Measurements from ENCODE around the gene DTX1.

- no peak for TF ChIP-seq MEIS1 (CRISPR knock-in tag; IDR thresholded peaks at IDR 0.05; ENCODE audit: borderline replicate concordance)
- TF ChIP-seq YY1 (tag by site-specific recombination; IDR thresholded peaks at IDR 0.05) = no peak
- no peak for TF ChIP-seq CTCF (tag by site-specific recombination; IDR thresholded peaks at IDR 0.05)
- TF ChIP-seq ZNF449 (tag by site-specific recombination; IDR thresholded peaks at IDR 0.05) = no peak
- TF ChIP-seq TRIM28 (IDR thresholded peaks at IDR 0.05; ENCODE audit: borderline replicate concordance, low read length) = no peak
- no peak for TF ChIP-seq ZNF585B (tag by site-specific recombination; IDR thresholded peaks at IDR 0.05)
These were observed 61.6 kb downstream of the DTX1 start for GRCh38 chr12:113118142-113118541.

All from HEK293 (cell line).